BJ (cell line): ENCODE measurements around the gene ADAMTS14. TPM values are rescaled to one million over a fixed set of nuclear protein-coding genes. Genes with fewer than 3 reads are reported as not detected.

Experiments used
- CTCF ChIA-PET: fragments of 350-600 bp; formaldehyde crosslinking; extraction: SDS; loops from one replicate; lab custom pipeline; 2021; ENCODE audit warnings: antibody characterized with exemption, inconsistent platforms; lab: Yijun Ruan, JAX
- POLR2A ChIA-PET: fragments of 300-600 bp; sonication (Branson Sonifier 250); formaldehyde crosslinking; extraction: SDS; loops from one replicate; lab custom pipeline; 2021; ENCODE audit warnings: antibody characterized with exemption; lab: Charles Lee
- DNase-seq: peaks from one replicate; pipeline ENCODE4 v3.0.0-alpha.2; 2011; ENCODE audit warnings: low read depth
- H3K27me3 ChIP-seq: 2 replicates; pipeline ENCODE4 v1.6.0; 2011; ENCODE audit warnings: low read length; ENCODE audit not compliant: control insufficient read depth, insufficient read depth
- H3K36me3 ChIP-seq: 2 replicates; pipeline ENCODE4 v1.5.1; 2011; ENCODE audit warnings: low read length; ENCODE audit not compliant: control insufficient read depth, insufficient read depth
- H3K4me3 ChIP-seq: 2 replicates; pipeline ENCODE4 v1.5.1; 2011; ENCODE audit warnings: low read depth, mild to moderate bottlenecking, control low read depth, low read length
- polyA plus RNA-seq: library from polyadenylated mRNA; depleted of rRNA; stranded (reverse); fragments of >200 nt; gene quantifications from 2 replicates; pipeline ENCODE4 v1.2.3, GENCODE V29; 2011
- TF ChIP-seq, protein P1 (sequence below): IDR thresholded peaks from 2 replicates; pipeline ENCODE4 v1.5.1; 2011; ENCODE audit warnings: low read depth, mild to moderate bottlenecking, control low read depth, inconsistent platforms, low read length, moderate library complexity; ENCODE audit not compliant: insufficient read depth

ADAMTS14 gene
- polyA plus RNA-seq, 1 experiment = 3.3 TPM

DNA sequence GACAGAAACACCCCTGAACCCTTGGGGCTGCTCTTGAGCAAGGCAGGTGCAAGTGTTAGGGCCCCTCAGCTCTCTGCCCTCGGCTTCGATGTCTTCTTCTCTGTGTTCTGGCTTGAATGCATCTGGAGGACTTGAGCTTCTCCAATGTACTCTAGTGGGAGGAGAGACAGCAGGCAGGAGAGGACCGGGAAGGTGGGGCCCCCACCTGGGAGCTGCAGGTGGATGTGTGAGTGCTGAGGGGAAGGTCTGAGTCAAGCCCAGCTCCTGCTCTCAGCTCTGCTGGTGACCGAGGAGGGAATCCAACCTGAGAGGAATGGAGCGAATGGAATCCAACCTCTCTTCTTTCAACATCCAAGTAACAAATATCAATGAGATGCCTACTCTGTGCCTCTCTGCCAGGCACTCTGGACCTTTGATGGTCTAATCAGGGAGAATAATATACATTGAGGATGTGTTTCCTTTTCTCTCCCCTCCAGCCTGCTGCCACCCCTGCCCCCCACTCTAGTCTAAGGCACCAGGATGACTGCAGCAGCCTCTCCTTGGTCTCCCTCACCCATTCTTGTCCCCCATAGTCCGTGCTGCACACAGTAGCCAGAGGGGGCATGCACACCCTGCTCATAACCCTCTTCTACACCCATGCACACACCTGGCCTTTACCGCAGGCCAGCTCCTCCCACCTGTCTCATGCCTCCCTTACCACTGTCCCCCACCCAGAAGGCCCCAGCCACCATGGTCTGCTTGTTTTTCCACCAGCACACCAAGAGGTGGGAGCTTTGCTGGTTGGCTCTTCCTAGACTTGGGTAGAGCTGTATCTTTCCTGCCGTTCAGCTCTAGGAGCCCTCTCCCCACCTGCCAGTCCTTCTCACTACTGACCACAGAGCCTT, 99.2 kb downstream of the ADAMTS14 start:
- ChIA-PET CTCF (interaction anchor here (0.8 kb wide), 1 partner anchor 10 kb away, joined by 3 read pairs; no protein-coding TSS in a partner anchor), POLR2A (no interaction called here)
- Histone ChIP-seq H3K27me3 (peaks cover 6% of the 10 kb centered on the region), H3K36me3 (no peaks in the 10 kb centered on the region), H3K4me3 (no peak overlapping the region)
- TF ChIP-seq, protein P1, sequence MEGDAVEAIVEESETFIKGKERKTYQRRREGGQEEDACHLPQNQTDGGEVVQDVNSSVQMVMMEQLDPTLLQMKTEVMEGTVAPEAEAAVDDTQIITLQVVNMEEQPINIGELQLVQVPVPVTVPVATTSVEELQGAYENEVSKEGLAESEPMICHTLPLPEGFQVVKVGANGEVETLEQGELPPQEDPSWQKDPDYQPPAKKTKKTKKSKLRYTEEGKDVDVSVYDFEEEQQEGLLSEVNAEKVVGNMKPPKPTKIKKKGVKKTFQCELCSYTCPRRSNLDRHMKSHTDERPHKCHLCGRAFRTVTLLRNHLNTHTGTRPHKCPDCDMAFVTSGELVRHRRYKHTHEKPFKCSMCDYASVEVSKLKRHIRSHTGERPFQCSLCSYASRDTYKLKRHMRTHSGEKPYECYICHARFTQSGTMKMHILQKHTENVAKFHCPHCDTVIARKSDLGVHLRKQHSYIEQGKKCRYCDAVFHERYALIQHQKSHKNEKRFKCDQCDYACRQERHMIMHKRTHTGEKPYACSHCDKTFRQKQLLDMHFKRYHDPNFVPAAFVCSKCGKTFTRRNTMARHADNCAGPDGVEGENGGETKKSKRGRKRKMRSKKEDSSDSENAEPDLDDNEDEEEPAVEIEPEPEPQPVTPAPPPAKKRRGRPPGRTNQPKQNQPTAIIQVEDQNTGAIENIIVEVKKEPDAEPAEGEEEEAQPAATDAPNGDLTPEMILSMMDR = no peak
- DNase-seq = no peak

DNA sequence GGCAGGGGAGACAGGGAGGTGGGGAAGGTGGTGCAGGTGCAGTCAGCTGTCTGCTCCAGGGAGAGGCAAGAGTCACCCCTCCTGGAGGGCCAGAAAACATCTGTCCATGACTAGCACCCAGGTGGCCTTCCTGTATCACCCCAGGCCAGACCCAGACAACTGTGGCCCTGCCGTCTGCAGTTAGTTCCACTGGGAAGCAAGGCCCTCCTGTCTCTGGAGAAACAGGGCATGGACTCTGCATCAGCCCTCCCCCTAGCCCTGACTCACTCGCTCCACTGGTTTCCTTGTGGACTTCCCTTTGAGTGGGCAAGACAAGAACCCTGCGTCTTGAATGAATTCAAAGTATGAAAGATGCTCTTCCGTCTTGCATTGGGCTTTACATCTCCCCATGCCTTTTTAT, 100.3 kb downstream of the ADAMTS14 start:
- DNase-seq = no peak
- H3K27me3 ChIP-seq = peaks cover 5% of the 10 kb centered on the region
- ChIA-PET POLR2A (no interaction called here), CTCF (no interaction called here)
- no peaks in the 10 kb centered on the region for H3K36me3 ChIP-seq
- TF ChIP-seq, protein P1 = no peak
- H3K4me3 ChIP-seq = no peak overlapping the region

DNA sequence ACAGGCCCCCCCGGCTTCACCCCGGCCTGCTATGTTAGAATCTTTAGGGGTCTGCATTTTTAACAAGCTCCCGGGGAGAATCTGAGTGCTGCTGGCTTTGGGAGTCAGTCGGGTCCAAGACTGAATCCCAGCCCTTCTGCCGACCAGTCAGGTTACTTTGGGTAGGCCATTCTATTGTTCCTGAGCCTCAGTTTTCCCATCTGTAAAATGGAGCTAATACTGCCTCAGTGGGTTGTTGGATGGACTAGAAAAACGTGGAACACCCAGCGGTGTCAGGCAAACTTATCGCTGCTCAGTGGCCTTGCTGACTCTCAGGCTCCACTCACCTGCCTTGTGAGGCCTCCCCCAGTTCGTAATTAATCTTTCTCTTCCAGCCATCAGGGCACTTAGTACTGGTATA, 101.2 kb downstream of the ADAMTS14 start:
- H3K4me3 ChIP-seq = no peak overlapping the region
- CTCF ChIA-PET = interaction anchor here (0.6 to 1.6 kb wide), 3 partner anchors 13 to 47 kb away, joined by 3 to 4 read pairs (median 3); no protein-coding TSS in a partner anchor
- POLR2A ChIA-PET = no interaction called here
- no peak for DNase-seq
- TF ChIP-seq, protein P1 = no peak
- H3K27me3 ChIP-seq = peaks cover 4% of the 10 kb centered on the region
- no peaks in the 10 kb centered on the region for H3K36me3 ChIP-seq

DNA sequence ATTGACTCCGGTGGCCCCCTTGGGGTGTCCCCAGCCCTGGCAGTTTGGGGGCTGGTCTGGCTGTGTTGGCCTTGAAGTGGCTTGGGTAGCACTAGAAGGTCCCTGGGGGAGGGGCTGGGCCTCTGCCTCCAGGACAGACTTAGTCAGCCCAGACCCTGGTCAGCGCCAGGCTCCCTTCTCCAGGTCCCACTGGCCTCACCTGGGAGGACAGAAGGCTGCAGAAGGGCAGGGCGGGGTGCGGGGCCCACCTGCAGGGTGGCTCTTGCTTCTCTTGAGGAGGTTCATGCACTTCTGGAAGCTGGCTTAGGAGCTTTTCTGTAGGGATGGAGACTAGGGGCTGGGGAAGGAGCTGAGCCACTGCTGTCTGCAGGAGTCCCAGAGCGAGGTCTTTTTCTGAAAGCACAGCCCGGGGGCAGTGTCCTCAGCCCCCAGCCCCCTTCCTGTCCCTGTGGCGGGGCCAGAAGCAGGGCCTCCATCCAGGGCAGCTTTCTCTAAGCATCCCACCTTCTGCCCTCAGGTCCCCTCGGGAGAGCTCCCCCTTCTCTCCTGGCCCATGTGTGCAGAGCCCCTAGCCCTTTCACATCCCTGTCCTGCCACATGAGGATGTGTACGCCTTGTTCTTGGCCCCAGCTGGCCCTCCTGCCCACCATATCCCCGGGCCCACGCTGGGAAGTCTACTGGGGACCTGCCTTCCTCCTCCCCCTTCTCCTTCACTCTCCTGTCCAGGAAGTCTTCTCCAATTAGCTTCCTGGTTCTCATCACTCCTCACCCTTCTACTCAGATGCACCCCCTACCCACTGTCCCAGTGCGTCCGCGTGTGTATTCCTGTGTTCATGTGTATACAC, 101.9 kb downstream of the ADAMTS14 start:
- Histone ChIP-seq H3K4me3 (no peak overlapping the region), H3K36me3 (no peaks in the 10 kb centered on the region), H3K27me3 (peaks cover 4% of the 10 kb centered on the region)
- DNase-seq = no peak
- CTCF ChIA-PET = interaction anchor here (0.6 to 1.6 kb wide), 4 partner anchors 13 to 130 kb away, joined by 3 to 5 read pairs (median 4); no protein-coding TSS in a partner anchor
- POLR2A ChIA-PET = no interaction called here
- TF ChIP-seq, protein P1 = no peak
